Mesendoderm (in vitro differentiated cells): ENCODE measurements around the gene SLC11A2.
A peak's percentile ranks its signal among the peaks of the same experiment; 100 is the strongest.

ENCODE experiments used
- DNase-seq: peaks from one replicate; pipeline ENCODE4 v3.0.0; 2013
- H2AK5ac ChIP-seq: 2 replicates; pipeline ENCODE4 v1.6.1; 2013; ENCODE audit warnings: low read length, inconsistent platforms
- H2BK120ac ChIP-seq: 2 replicates; pipeline ENCODE4 v1.6.1; 2013; ENCODE audit warnings: low read depth, mild to moderate bottlenecking, low read length, moderate library complexity, mixed read lengths
- H2BK15ac ChIP-seq: replicated peaks from 2 replicates; pipeline ENCODE4 v1.6.1; 2013; ENCODE audit warnings: low read depth, mild to moderate bottlenecking, moderate library complexity
- H2BK5ac ChIP-seq: 2 replicates; pipeline ENCODE4 v1.6.1; 2013; ENCODE audit warnings: low read length, inconsistent platforms
- H3K18ac ChIP-seq: 2 replicates; pipeline ENCODE4 v1.6.1; 2013; ENCODE audit warnings: mild to moderate bottlenecking, low read length, mixed read lengths
- H3K23ac ChIP-seq: one replicate; pipeline ENCODE4 v1.6.1; 2013; ENCODE audit warnings: low read length
- H3K27ac ChIP-seq: 2 replicates; pipeline ENCODE4 v1.5.1; 2013; ENCODE audit warnings: low read depth, mild to moderate bottlenecking, inconsistent platforms, low read length, moderate library complexity
- H3K27me3 ChIP-seq: 2 replicates; pipeline ENCODE4 v1.6.1; 2013; ENCODE audit warnings: low read length, control low read depth, mild to moderate bottlenecking, inconsistent platforms; ENCODE audit not compliant: insufficient read depth, poor library complexity
- H3K36me3 ChIP-seq: 2 replicates; pipeline ENCODE4 v1.6.1; 2013; ENCODE audit warnings: low read length, inconsistent platforms; ENCODE audit not compliant: control insufficient read depth, insufficient read depth
- H3K4ac ChIP-seq: one replicate; pipeline ENCODE4 v1.6.1; 2013; ENCODE audit warnings: low read depth, mild to moderate bottlenecking, low read length, moderate library complexity
- H3K4me1 ChIP-seq: 2 replicates; pipeline ENCODE4 v1.6.1; 2013; ENCODE audit warnings: low read depth, low read length, inconsistent platforms; ENCODE audit not compliant: control insufficient read depth
- H3K4me2 ChIP-seq: 2 replicates; pipeline ENCODE4 v1.6.1; 2013; ENCODE audit warnings: low read length
- H3K4me3 ChIP-seq: 2 replicates; pipeline ENCODE4 v1.5.1; 2013; ENCODE audit warnings: mild to moderate bottlenecking, low read length
- H3K56ac ChIP-seq: one replicate; pipeline ENCODE4 v1.6.1; 2013; ENCODE audit warnings: low read length
- H3K79me1 ChIP-seq: 2 replicates; pipeline ENCODE4 v1.6.1; 2013; ENCODE audit warnings: low read length, inconsistent platforms
- H3K79me2 ChIP-seq: 2 replicates; pipeline ENCODE4 v1.6.1; 2013; ENCODE audit warnings: mild to moderate bottlenecking, low read length; ENCODE audit not compliant: control insufficient read depth, insufficient read depth
- H3K9ac ChIP-seq: 2 replicates; pipeline ENCODE4 v1.6.1; 2013; ENCODE audit warnings: low read length, inconsistent platforms
- H4K5ac ChIP-seq: one replicate; pipeline ENCODE4 v1.6.1; 2013; ENCODE audit warnings: low read length
- H4K8ac ChIP-seq: one replicate; pipeline ENCODE4 v1.6.1; 2013; ENCODE audit warnings: low read depth, mild to moderate bottlenecking, control low read depth, low read length, moderate library complexity
- WGBS: extraction: QIAGEN DNeasy Blood & Tissue Kit; methylation state at CpG from one replicate; pipeline ENCODE4 v1.1.7; 2013; ENCODE audit warnings: low lambda C conversion rate, missing lambda C conversion rate; ENCODE audit not compliant: insufficient coverage; ENCODE audit errors: extremely low coverage; 5-methylcytosine and 5-hydroxymethylcytosine counted together

The SLC11A2 gene

GRCh38 chr12:51009056-51009440 is 17.1 kb downstream of the SLC11A2 start:
- no peak overlapping the region for H4K8ac ChIP-seq
- H2BK15ac ChIP-seq, result no peak overlapping the region
- no peak for DNase-seq
- no peak overlapping the region for H3K23ac ChIP-seq
- no peak overlapping the region for H4K5ac ChIP-seq
- no peaks in the 10 kb centered on the region for H3K27me3 ChIP-seq
- peaks cover 5% of the 10 kb centered on the region for H3K79me1 ChIP-seq
- H2AK5ac ChIP-seq, result no peak overlapping the region
- H3K36me3 ChIP-seq, result no peaks in the 10 kb centered on the region
- H3K4me1 ChIP-seq, result peaks cover 3% of the 10 kb centered on the region
- no peaks in the 10 kb centered on the region for H3K79me2 ChIP-seq
- no peak overlapping the region for H3K4me2 ChIP-seq
- no peak overlapping the region for H3K4ac ChIP-seq
- H2BK5ac ChIP-seq, result no peak overlapping the region
- WGBS, result no CpG with 5 or more reads among the region's 8 CpGs
- no peak overlapping the region for H3K56ac ChIP-seq
- H3K27ac ChIP-seq, result no peak overlapping the region
- no peak overlapping the region for H3K18ac ChIP-seq
- H3K4me3 ChIP-seq, result no peak overlapping the region
- H3K9ac ChIP-seq, result no peak overlapping the region
- no peak overlapping the region for H2BK120ac ChIP-seq

GRCh38 chr12:51008329-51009055 is 17.7 kb downstream of the SLC11A2 start:
- H2BK15ac ChIP-seq, result no peak overlapping the region
- H3K23ac ChIP-seq, result no peak overlapping the region
- H2BK120ac ChIP-seq, result no peak overlapping the region
- H3K4me3 ChIP-seq, result no peak overlapping the region
- H3K79me1 ChIP-seq, result peaks cover 5% of the 10 kb centered on the region
- H3K4me2 ChIP-seq, result no peak overlapping the region
- no peak overlapping the region for H2AK5ac ChIP-seq
- WGBS, result no CpG with 5 or more reads among the region's 1 CpG
- peaks cover 3% of the 10 kb centered on the region for H3K4me1 ChIP-seq
- no peaks in the 10 kb centered on the region for H3K79me2 ChIP-seq
- H4K8ac ChIP-seq, result no peak overlapping the region
- no peak overlapping the region for H3K27ac ChIP-seq
- H3K18ac ChIP-seq, result no peak overlapping the region
- no peaks in the 10 kb centered on the region for H3K36me3 ChIP-seq
- H3K9ac ChIP-seq, result no peak overlapping the region
- no peaks in the 10 kb centered on the region for H3K27me3 ChIP-seq
- H3K56ac ChIP-seq, result no peak overlapping the region
- no peak overlapping the region for H2BK5ac ChIP-seq
- no peak overlapping the region for H4K5ac ChIP-seq
- no peak for DNase-seq
- H3K4ac ChIP-seq, result no peak overlapping the region

- Histone ChIP-seq H2BK15ac (no peak overlapping the region), H2BK120ac (no peak overlapping the region), H3K4ac (no peak overlapping the region), H4K8ac (no peak overlapping the region), H3K9ac (no peak overlapping the region), H3K79me2 (no peaks in the 10 kb centered on the region), H3K4me3 (no peak overlapping the region), H3K56ac (peak overlapping the region; percentile 42), H3K4me2 (no peak overlapping the region), H3K27me3 (no peaks in the 10 kb centered on the region), H3K4me1 (peaks cover 3% of the 10 kb centered on the region), H2BK5ac (no peak overlapping the region), H3K18ac (no peak overlapping the region), H2AK5ac (no peak overlapping the region), H3K27ac (no peak overlapping the region), H3K79me1 (no peaks in the 10 kb centered on the region), H3K36me3 (no peaks in the 10 kb centered on the region), H4K5ac (no peak overlapping the region), H3K23ac (no peak overlapping the region)
- DNase-seq, result peak; percentile 85
- no CpG with 5 or more reads among the region's 3 CpGs for WGBS
Measured at GRCh38 chr12:51005671-51006070, 20.5 kb downstream of the SLC11A2 start.

- no peak overlapping the region for H2AK5ac ChIP-seq
- no peaks in the 10 kb centered on the region for H3K79me1 ChIP-seq
- H3K4me1 ChIP-seq, result peaks cover 3% of the 10 kb centered on the region
- no peak overlapping the region for H4K5ac ChIP-seq
- H3K27me3 ChIP-seq, result no peaks in the 10 kb centered on the region
- H3K18ac ChIP-seq, result no peak overlapping the region
- H3K4ac ChIP-seq, result no peak overlapping the region
- H3K79me2 ChIP-seq, result no peaks in the 10 kb centered on the region
- no peak overlapping the region for H3K9ac ChIP-seq
- no peak overlapping the region for H3K4me2 ChIP-seq
- H2BK5ac ChIP-seq, result no peak overlapping the region
- no peak overlapping the region for H3K56ac ChIP-seq
- no peak overlapping the region for H4K8ac ChIP-seq
- no peak overlapping the region for H2BK15ac ChIP-seq
- no peak overlapping the region for H3K23ac ChIP-seq
- H3K4me3 ChIP-seq, result no peak overlapping the region
- WGBS, result no CpG with 5 or more reads among the region's 3 CpGs
- H3K36me3 ChIP-seq, result no peaks in the 10 kb centered on the region
- H3K27ac ChIP-seq, result no peak overlapping the region
- no peak overlapping the region for H2BK120ac ChIP-seq
- DNase-seq, result peak; percentile 23
Measured at GRCh38 chr12:51005030-51005429, 21.2 kb downstream of the SLC11A2 start.

- H4K5ac ChIP-seq, result no peak overlapping the region
- no peak overlapping the region for H3K18ac ChIP-seq
- H3K4me2 ChIP-seq, result no peak overlapping the region
- H3K56ac ChIP-seq, result no peak overlapping the region
- peak overlapping the region; percentile 16 for H3K4ac ChIP-seq
- H3K79me2 ChIP-seq, result no peaks in the 10 kb centered on the region
- no peak overlapping the region for H4K8ac ChIP-seq
- peak; percentile 72 for DNase-seq
- no peak overlapping the region for H3K4me3 ChIP-seq
- no peaks in the 10 kb centered on the region for H3K27me3 ChIP-seq
- no peak overlapping the region for H3K27ac ChIP-seq
- no peak overlapping the region for H2BK120ac ChIP-seq
- H3K23ac ChIP-seq, result no peak overlapping the region
- no CpG with 5 or more reads among the region's 6 CpGs for WGBS
- peaks cover 3% of the 10 kb centered on the region for H3K4me1 ChIP-seq
- no peak overlapping the region for H2AK5ac ChIP-seq
- H2BK15ac ChIP-seq, result no peak overlapping the region
- H3K9ac ChIP-seq, result no peak overlapping the region
- H2BK5ac ChIP-seq, result no peak overlapping the region
- H3K36me3 ChIP-seq, result no peaks in the 10 kb centered on the region
- no peaks in the 10 kb centered on the region for H3K79me1 ChIP-seq
Measured at GRCh38 chr12:51004504-51004903, 21.7 kb downstream of the SLC11A2 start.

GRCh38 chr12:51001799-51002198 is 24.4 kb downstream of the SLC11A2 start:
- H3K23ac ChIP-seq, result no peak overlapping the region
- no peaks in the 10 kb centered on the region for H3K27me3 ChIP-seq
- H3K79me2 ChIP-seq, result no peaks in the 10 kb centered on the region
- no peak overlapping the region for H4K5ac ChIP-seq
- H4K8ac ChIP-seq, result no peak overlapping the region
- H2BK5ac ChIP-seq, result no peak overlapping the region
- H3K4me3 ChIP-seq, result no peak overlapping the region
- H2BK15ac ChIP-seq, result no peak overlapping the region
- peaks cover 3% of the 10 kb centered on the region for H3K4me1 ChIP-seq
- H3K18ac ChIP-seq, result no peak overlapping the region
- H3K56ac ChIP-seq, result no peak overlapping the region
- H3K36me3 ChIP-seq, result no peaks in the 10 kb centered on the region
- no CpG with 5 or more reads among the region's 1 CpG for WGBS
- H2BK120ac ChIP-seq, result no peak overlapping the region
- H3K4me2 ChIP-seq, result no peak overlapping the region
- no peak overlapping the region for H3K4ac ChIP-seq
- no peak overlapping the region for H2AK5ac ChIP-seq
- no peaks in the 10 kb centered on the region for H3K79me1 ChIP-seq
- DNase-seq, result peak; percentile 38
- no peak overlapping the region for H3K27ac ChIP-seq
- no peak overlapping the region for H3K9ac ChIP-seq
